ENCODE results near the gene COL18A1. TPM values are rescaled to one million over a fixed set of nuclear protein-coding genes. Genes with fewer than 3 reads are reported as not detected.
"Not testable (repeated sequence)": the region's sequence is repeated elsewhere in the genome, so short reads cannot be mapped to it uniquely, and the experiment has no call there.

Gene COL18A1
- polyA plus RNA-seq, 4 donors: 57.4 to 211 (median 114) TPM

DNA sequence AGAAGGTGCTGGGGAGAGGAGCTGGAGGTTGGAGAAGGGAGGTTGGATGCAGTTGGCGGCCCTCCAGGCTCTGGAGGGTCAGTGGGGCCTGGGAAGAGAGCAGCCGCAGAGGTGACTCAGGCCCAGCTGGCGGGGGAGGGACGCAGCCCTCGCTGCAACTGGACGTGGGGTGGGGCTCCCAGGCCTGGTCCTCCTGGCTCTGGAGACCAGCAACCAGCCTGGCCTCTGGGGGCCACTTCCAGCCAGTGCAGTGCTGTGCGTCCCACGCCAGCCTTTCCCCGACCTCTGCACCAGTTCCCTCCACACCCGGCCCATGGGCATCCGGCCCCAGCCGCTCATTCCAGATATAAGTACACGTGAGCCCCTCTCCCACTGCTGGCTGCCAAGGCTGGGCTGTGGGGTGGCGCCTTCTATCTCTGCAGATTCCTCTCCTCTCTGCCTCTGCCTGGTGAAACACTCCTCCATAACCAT is 38.0 kb upstream of the COL18A1 start:
- no peak for DNase-seq (ENCODE audit: low read depth in 4 of 4, low spot score in 3 of 4)

DNA sequence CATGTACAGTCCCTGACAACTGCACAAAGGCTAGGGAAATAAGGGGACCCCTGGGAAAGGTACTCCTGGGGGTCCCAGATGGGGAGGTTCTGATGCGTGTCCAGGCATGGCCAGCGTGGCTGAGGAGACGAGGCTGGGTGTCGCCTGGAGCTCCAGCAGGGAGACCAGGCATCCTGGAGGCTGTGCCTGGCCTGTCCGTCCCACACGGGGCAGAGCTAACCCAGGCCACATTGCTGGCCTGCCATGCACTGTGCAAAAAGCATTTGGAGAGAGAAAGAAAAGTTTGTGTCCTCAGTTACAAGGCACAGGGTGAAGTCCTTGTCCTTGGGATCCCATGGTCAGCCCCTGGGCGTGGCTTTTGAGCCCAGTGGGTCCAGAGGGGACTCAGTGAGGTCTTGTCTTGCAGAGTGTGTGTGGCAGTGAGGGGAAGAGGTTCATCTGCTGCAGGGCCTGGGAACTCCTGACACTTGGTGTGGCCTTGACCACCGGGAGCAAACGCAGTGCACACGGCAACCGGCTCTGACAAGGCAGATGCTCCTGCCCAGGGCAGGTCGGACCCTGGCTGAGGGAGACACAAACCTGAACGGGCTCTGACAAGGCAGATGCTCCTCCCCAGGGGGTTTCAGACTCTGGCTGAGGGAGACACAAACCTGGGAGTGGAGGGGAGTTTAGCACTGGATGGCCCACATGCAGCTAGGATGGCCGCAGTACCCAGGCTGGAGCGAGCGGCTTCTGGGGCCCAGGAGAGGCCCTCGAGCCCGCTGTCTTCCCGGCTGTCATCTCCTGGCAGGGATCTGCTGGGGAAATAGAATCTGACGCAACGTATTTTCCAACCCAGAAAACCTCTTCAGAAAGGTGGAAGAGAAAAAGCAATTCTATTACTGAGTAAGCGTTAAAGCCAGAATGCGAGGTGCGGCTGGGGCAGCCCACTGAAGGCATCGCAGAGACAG is 37.3 kb upstream of the COL18A1 start:
- no peak for DNase-seq (ENCODE audit: low read depth in 4 of 4, low spot score in 3 of 4)

GRCh38 chr21:45369018-45369417 is 35.9 kb upstream of the COL18A1 start:
- DNase-seq (ENCODE audit: low read depth in 4 of 4, low spot score in 3 of 4): not testable (repeated sequence)

DNA sequence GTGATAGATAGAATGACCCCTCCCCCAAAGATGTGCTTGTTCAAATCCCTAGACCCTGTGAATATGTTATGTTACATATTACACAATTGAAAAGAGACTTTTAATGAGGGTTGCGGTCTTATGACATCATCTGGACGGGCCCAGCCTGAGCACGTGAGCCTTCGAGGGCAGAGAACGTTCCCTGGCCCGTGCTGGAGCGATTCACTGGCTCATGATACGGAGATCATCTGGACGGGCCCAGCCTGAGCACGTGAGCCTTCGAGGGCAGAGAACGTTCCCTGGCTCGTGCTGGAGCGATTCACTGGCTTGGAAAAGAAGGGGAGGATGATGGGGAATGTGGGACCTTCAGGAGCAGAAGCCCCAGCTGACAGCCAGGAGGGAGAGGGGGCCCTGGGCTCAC is 34.4 kb upstream of the COL18A1 start:
- DNase-seq (ENCODE audit: low read depth in 4 of 4, low spot score in 3 of 4): no peak

- no peak for DNase-seq (ENCODE audit: low read depth in 4 of 4, low spot score in 3 of 4)
Measured at GRCh38 chr21:45371081-45371480, 33.9 kb upstream of the COL18A1 start.

DNA sequence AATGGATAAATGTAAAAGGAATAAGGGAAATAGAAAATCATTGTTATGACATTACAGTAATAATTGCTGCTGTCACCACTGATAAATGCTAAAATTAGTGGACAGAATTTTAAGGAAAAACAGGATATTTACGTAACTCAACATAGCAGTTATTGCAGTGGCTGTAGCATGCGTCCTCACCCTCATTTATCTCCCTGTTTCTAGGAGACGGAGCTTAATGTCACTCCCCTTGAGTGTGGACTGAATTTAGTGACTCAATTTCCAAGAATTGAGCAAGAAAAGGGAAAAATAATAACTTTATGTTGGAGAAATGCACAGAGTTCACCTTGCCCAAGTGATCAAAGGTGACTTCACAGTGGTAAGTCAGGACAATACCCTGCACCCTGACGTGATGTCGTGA is 33.3 kb upstream of the COL18A1 start:
- no peak for DNase-seq (ENCODE audit: low read depth in 4 of 4, low spot score in 3 of 4)

- DNase-seq (ENCODE audit: low read depth in 4 of 4, low spot score in 3 of 4): no peak
Measured at GRCh38 chr21:45372732-45373355, 32.1 kb upstream of the COL18A1 start.

GRCh38 chr21:45373991-45374816 is 30.8 kb upstream of the COL18A1 start:
- no peak for DNase-seq (ENCODE audit: low read depth in 4 of 4, low spot score in 3 of 4)

- no peak for DNase-seq (ENCODE audit: low read depth in 4 of 4, low spot score in 3 of 4)
Measured at GRCh38 chr21:45374826-45375455, 30.0 kb upstream of the COL18A1 start.

- no peak for DNase-seq (ENCODE audit: low read depth in 4 of 4, low spot score in 3 of 4)
Measured at GRCh38 chr21:45376459-45377324, 28.3 kb upstream of the COL18A1 start.

DNA sequence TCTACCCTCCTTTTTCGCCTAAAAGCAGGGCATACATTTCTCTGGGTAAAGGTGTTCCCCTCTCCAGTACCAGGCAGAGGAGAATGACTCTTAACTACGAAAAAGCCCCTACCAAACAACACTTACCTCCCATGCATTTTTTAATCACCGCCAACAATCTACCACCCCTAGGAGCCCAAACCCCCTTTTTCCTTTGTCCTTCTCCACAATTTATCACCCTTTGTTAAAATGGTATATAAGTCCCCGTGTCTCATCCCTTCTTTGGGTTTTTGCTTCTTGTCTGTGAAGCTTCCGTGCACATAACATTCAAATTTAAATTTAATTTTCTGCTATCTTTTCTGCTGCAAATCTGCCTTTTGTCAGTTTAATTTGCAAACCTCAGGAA is 27.6 kb upstream of the COL18A1 start:
- no peak for DNase-seq (ENCODE audit: low read depth in 4 of 4, low spot score in 3 of 4)

GRCh38 chr21:45377866-45378257 is 27.1 kb upstream of the COL18A1 start:
- no peak for DNase-seq (ENCODE audit: low read depth in 4 of 4, low spot score in 3 of 4)

- no peak for DNase-seq (ENCODE audit: low read depth in 4 of 4, low spot score in 3 of 4)
Measured at GRCh38 chr21:45378258-45378966, 26.6 kb upstream of the COL18A1 start.

DNA sequence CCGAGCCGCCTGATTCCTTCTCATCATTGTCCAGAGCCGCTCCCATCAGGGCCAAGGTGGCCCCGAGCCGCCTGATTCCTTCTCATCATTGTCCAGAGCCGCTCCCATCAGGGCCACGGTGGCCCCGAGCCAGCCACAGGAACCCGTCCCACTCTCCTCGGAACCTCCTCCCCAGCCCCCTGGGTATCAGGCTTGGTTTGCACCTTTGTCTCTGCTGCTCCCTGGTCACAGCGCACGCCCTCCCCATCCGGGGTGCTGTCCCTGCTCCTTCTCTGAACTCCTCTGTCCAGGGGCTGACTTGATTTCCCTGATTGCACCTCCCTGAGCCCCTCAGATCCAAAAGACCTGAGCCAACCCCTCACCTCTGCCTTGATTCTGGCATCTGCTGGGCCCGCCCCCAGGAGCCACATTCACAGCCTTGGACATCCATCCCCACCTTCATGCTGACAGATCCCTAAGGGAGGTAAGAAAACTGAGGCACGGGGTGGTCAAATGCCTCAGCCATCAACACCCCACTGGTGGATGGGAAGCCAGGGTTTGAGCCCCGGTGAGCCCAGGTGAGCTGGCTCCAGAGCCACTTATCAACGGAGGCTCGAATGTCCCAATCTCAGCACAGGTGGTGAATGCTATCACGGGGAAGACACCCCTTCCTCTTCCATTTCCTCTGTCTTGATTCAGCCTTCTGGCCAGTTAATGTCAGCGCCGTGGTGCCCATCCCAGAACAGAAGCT is 25.6 kb upstream of the COL18A1 start:
- DNase-seq (ENCODE audit: low read depth in 4 of 4, low spot score in 3 of 4): no peak

GRCh38 chr21:45379901-45380330 is 25.0 kb upstream of the COL18A1 start:
- no peak for DNase-seq (ENCODE audit: low read depth in 4 of 4, low spot score in 3 of 4)

GRCh38 chr21:45380566-45380965 is 24.4 kb upstream of the COL18A1 start:
- DNase-seq (ENCODE audit: low read depth in 4 of 4, low spot score in 3 of 4): no peak

- no peak for DNase-seq (ENCODE audit: low read depth in 4 of 4, low spot score in 3 of 4)
Measured at GRCh38 chr21:45381036-45381787, 23.8 kb upstream of the COL18A1 start.
